Activated CD4-positive, alpha-beta memory T cell treated with anti-CD3 and anti-CD28 coated beads, Interleukin-2, amount 10 ng/mL, durations not matched to agents 7 days and 5 days (primary cell): ENCODE data around the gene ZBTB25. TPM values are rescaled to one million over a fixed set of nuclear protein-coding genes. Genes with fewer than 3 reads are reported as not detected.

Experiments used
- CTCF ChIA-PET: fragments of 350-600 bp; sonication (Branson Sonifier 250); formaldehyde crosslinking; loops from one replicate; lab custom pipeline; 2021; ENCODE audit warnings: antibody characterized with exemption, inconsistent platforms; lab: Charles Lee
- POLR2A ChIA-PET: fragments of 350-600 bp; sonication (Branson Sonifier 250); formaldehyde crosslinking; loops from one replicate; lab custom pipeline; 2021; ENCODE audit warnings: antibody characterized with exemption; lab: Charles Lee
- DNase-seq: peaks from one replicate; pipeline ENCODE4 v3.0.0-alpha.2; 2020
- H3K27ac Mint-ChIP-seq: one replicate; pipeline ENCODE4 v1.8.0; 2021; ENCODE audit warnings: mild to moderate bottlenecking, mixed read lengths
- H3K27me3 Mint-ChIP-seq: one replicate; pipeline ENCODE4 v1.8.0; 2021; ENCODE audit warnings: mixed read lengths
- H3K36me3 Mint-ChIP-seq: one replicate; pipeline ENCODE4 v1.8.0; 2021; ENCODE audit warnings: low read depth, mixed read lengths
- H3K4me1 Mint-ChIP-seq: one replicate; pipeline ENCODE4 v1.8.0; 2021; ENCODE audit warnings: mixed read lengths
- H3K4me3 Mint-ChIP-seq: one replicate; pipeline ENCODE4 v1.8.0; 2021; ENCODE audit warnings: mild to moderate bottlenecking, mixed read lengths
- H3K9me3 Mint-ChIP-seq: one replicate; pipeline ENCODE4 v1.8.0; 2021; ENCODE audit warnings: mixed read lengths
- total RNA-seq, 2 experiments: library from RNA; stranded (reverse); gene quantifications; one replicate each; pipeline ENCODE4 v1.2.3, GENCODE V29; 2021

Gene ZBTB25
- total RNA-seq, 2 experiments from 2014 or later = 38.8 to 40.5 TPM

GRCh38 chr14:64400829-64401459, 102.7 kb downstream of the ZBTB25 start:
- Mint-ChIP-seq H3K4me3 (no peak overlapping the region), H3K9me3 (no peaks in the 10 kb centered on the region), H3K4me1 (peaks cover 14% of the 10 kb centered on the region), H3K27ac (no peak overlapping the region), H3K36me3 (peaks cover 36% of the 10 kb centered on the region), H3K27me3 (no peaks in the 10 kb centered on the region)
- no peak for DNase-seq
- ChIA-PET CTCF (interaction anchor here (1.0 to 1.6 kb wide), 2 partner anchors 18 to 29 kb away, joined by 4 read pairs; no protein-coding TSS in a partner anchor), POLR2A (interaction anchor here (0.6 to 6.5 kb wide), 4 partner anchors 9 to 24 kb away, joined by 4 to 36 read pairs (median 4); partner anchors contain the start of gene MTHFD1)

Other genes starting within 250 kb of the ZBTB25 start
- gene ESR2, start 209.5 kb downstream of the ZBTB25 start, total RNA-seq = under 1 TPM; 0.13 to 0.18 TPM
- 100 to 1,000 TPM; 142 to 147 TPM for gene MTHFD1, start 115.5 kb downstream of the ZBTB25 start, total RNA-seq
- gene AKAP5, start 38.3 kb downstream of the ZBTB25 start, total RNA-seq = under 1 TPM; 0.88 TPM
- 10 to 100 TPM; 81.2 to 86.1 TPM for gene ZBTB1, start 932 bp upstream of the ZBTB25 start, total RNA-seq
- gene HSPA2, start 36.9 kb upstream of the ZBTB25 start, total RNA-seq = 1 to 10 TPM; 6.8 to 7.1 TPM
- under 1 TPM in 1 of 2 experiments, not detected in 1; 0.53 TPM for gene PPP1R36, start 46.1 kb upstream of the ZBTB25 start, total RNA-seq
- 100 to 1,000 TPM; 126 to 133 TPM for gene PLEKHG3, start 200.6 kb upstream of the ZBTB25 start, total RNA-seq